HepG2 (cell line): ENCODE measurements around the gene CD180. TPM values are rescaled to one million over a fixed set of nuclear protein-coding genes. Genes with fewer than 3 reads are reported as not detected.

Experiments used
- ATAC-seq: fragments of 200-7000 bp; cut with Tn5 transposase; 3 replicates; pipeline ENCODE4 v1.9.1; 2020; ENCODE audit warnings: mild to moderate bottlenecking, moderate library complexity
- BruUV-seq: library from RNA; stranded (reverse); fragments of 400-500 nt; replicated peaks from 2 replicates; lab custom pipeline; 2021; lab: Mats Ljungman, UMichigan
- CTCF ChIA-PET: fragments of 300-600 bp; formaldehyde crosslinking; extraction: SDS; loops from one replicate; lab custom pipeline; 2021; ENCODE audit warnings: low total read pairs, inconsistent platforms, low intra/inter-chr PET ratio; lab: Yijun Ruan, JAX
- POLR2A ChIA-PET: fragments of 350-600 bp; sonication (Branson Sonifier 250); formaldehyde crosslinking; loops from one replicate; lab custom pipeline; 2020; ENCODE audit warnings: antibody characterized with exemption, inconsistent platforms; lab: Yijun Ruan, JAX
- DNase-seq: peaks from one replicate; pipeline ENCODE4 v3.0.0-alpha.2; 2015; ENCODE audit warnings: low spot score
- FAIRE-seq: peaks from 3 replicates; lab custom pipeline; 2011; peaks lifted over from hg19 to GRCh38; lab: Jason Lieb, UNC
- H2AFZ ChIP-seq: one replicate; pipeline ENCODE4 v1.6.1; 2011; ENCODE audit warnings: low read length, inconsistent platforms
- H3K27ac ChIP-seq: fragments of 300-600 bp; 3 replicates; pipeline ENCODE4 v1.8.0; 2011; ENCODE audit warnings: mixed run types, mild to moderate bottlenecking, mixed read lengths, low read length, inconsistent platforms; ENCODE audit not compliant: insufficient read depth; ENCODE audit errors: extremely low read length
- H3K27me3 ChIP-seq, 2 experiments: fragments of 200-600 bp in 1 of 2; 2 replicates in 1 of 2; 3 replicates in 1 of 2; pipeline versions ENCODE4 v1.6.0 to v1.8.0; 2011; ENCODE audit warnings: low read length in 2 of 2, mild to moderate bottlenecking in 2 of 2, moderate library complexity in 2 of 2, inconsistent platforms in 1 of 2; ENCODE audit not compliant: insufficient read depth in 2 of 2, control insufficient read depth in 1 of 2
- H3K36me3 ChIP-seq, 2 experiments: fragments of 200-600 bp in 1 of 2; replicated peaks in 1 of 2; 2 replicates in 1 of 2; 3 replicates in 1 of 2; pipeline versions ENCODE4 v1.5.1 to v1.8.0; 2011; ENCODE audit warnings: low read length in 2 of 2, inconsistent platforms in 1 of 2; ENCODE audit not compliant: insufficient read depth in 2 of 2, control insufficient read depth in 1 of 2
- H3K4me1 ChIP-seq: 2 replicates; pipeline ENCODE4 v1.5.1; 2012; ENCODE audit warnings: low read length, inconsistent platforms; ENCODE audit not compliant: insufficient read depth
- H3K4me2 ChIP-seq: 2 replicates; pipeline ENCODE4 v1.6.0; 2011; ENCODE audit warnings: low read depth, low read length, inconsistent platforms
- H3K4me3 ChIP-seq, 3 experiments: fragments of 200-600 bp in 1 of 3; sonication (generic), shearing (Covaris generic) in 1 of 3; replicated peaks in 1 of 3; 2 replicates each; pipeline ENCODE4 v1.5.1; 2011 to 2016; ENCODE audit warnings: low read length in 3 of 3, inconsistent platforms in 2 of 3, low read depth in 2 of 3, mild to moderate bottlenecking in 2 of 3, control low read depth in 1 of 3, mixed read lengths in 1 of 3; ENCODE audit not compliant: insufficient read depth in 1 of 3
- H3K79me2 ChIP-seq: one replicate; pipeline ENCODE4 v1.6.1; 2011; ENCODE audit warnings: low read length, inconsistent platforms; ENCODE audit not compliant: insufficient read depth
- H3K9ac ChIP-seq: 2 replicates; pipeline ENCODE4 v1.6.0; 2011; ENCODE audit warnings: mild to moderate bottlenecking, low read depth, low read length, inconsistent platforms; ENCODE audit not compliant: insufficient read depth
- H3K9me3 ChIP-seq: 2 replicates; pipeline ENCODE4 v1.5.1; 2012; ENCODE audit warnings: mild to moderate bottlenecking, low read length
- H4K20me1 ChIP-seq: 2 replicates; pipeline ENCODE4 v1.6.0; 2011; ENCODE audit warnings: inconsistent platforms, mild to moderate bottlenecking, low read length, moderate library complexity; ENCODE audit not compliant: insufficient read depth
- ERF ChIP-seq: IDR thresholded peaks from 2 replicates; pipeline ENCODE4 v1.6.1; 2018; ENCODE audit warnings: missing biosample characterization, missing genetic modification reagents
- GMEB2 ChIP-seq: IDR thresholded peaks from 2 replicates; pipeline ENCODE4 v1.6.1; 2016; ENCODE audit warnings: missing biosample characterization, missing genetic modification reagents, low read depth
- HNRNPUL1 ChIP-seq: fragments of 200-400 bp; formaldehyde crosslinking; IDR thresholded peaks from 2 replicates; pipeline ENCODE4 v1.6.1; 2017; ENCODE audit warnings: low read depth, mild to moderate bottlenecking, low read length, moderate library complexity
- ISL2 ChIP-seq: sonication (generic); formaldehyde crosslinking; IDR thresholded peaks from 2 replicates; pipeline ENCODE4 v1.5.0; 2020; ENCODE audit warnings: missing genetic modification reagents
- NR3C1 ChIP-seq: sonication (generic); formaldehyde crosslinking; IDR thresholded peaks from 2 replicates; pipeline ENCODE4 v1.4.0; 2020; ENCODE audit warnings: missing genetic modification reagents
- PATZ1 ChIP-seq: sonication (generic); formaldehyde crosslinking; IDR thresholded peaks from 2 replicates; pipeline ENCODE4 v1.4.0; 2020; ENCODE audit warnings: missing genetic modification reagents
- RBFOX2 ChIP-seq: fragments of 200-400 bp; formaldehyde crosslinking; IDR thresholded peaks from 2 replicates; pipeline ENCODE4 v1.6.1; 2017; ENCODE audit warnings: low read depth, mild to moderate bottlenecking, low read length
- SKI ChIP-seq: fragments of 450-650 bp; IDR thresholded peaks from one replicate; pipeline ENCODE4 v1.6.1; 2018; ENCODE audit warnings: mild to moderate bottlenecking; ENCODE audit not compliant: partially characterized antibody
- SMARCC2 ChIP-seq: fragments of 450-650 bp; IDR thresholded peaks from 2 replicates; pipeline ENCODE4 v1.6.1; 2017; ENCODE audit warnings: antibody characterized with exemption, mild to moderate bottlenecking
- THYN1 ChIP-seq: sonication (generic); formaldehyde crosslinking; IDR thresholded peaks from 2 replicates; pipeline ENCODE4 v1.8.1; 2023; ENCODE audit warnings: low read depth, mild to moderate bottlenecking, moderate library complexity, missing genetic modification reagents, borderline replicate concordance
- ZBTB8A ChIP-seq: sonication (generic); formaldehyde crosslinking; IDR thresholded peaks from 2 replicates; pipeline ENCODE4 v1.4.0; 2020; ENCODE audit warnings: mild to moderate bottlenecking, low read depth, missing genetic modification reagents, borderline replicate concordance
- ZEB1 ChIP-seq: IDR thresholded peaks from 2 replicates; pipeline ENCODE4 v1.6.1; 2012; ENCODE audit warnings: mild to moderate bottlenecking, low read depth, inconsistent platforms; ENCODE audit not compliant: insufficient replicate concordance
- ZFP91 ChIP-seq: sonication (generic); formaldehyde crosslinking; IDR thresholded peaks from 2 replicates; pipeline ENCODE4 v1.9.0; 2022; ENCODE audit warnings: missing genetic modification reagents, mild to moderate bottlenecking, borderline replicate concordance
- ZNF350 ChIP-seq: sonication (generic); formaldehyde crosslinking; IDR thresholded peaks from 2 replicates; pipeline ENCODE4 v1.4.0; 2020; ENCODE audit warnings: mild to moderate bottlenecking, low read depth, missing genetic modification reagents, borderline replicate concordance
- ZNF460 ChIP-seq: sonication (generic); formaldehyde crosslinking; IDR thresholded peaks from 2 replicates; pipeline ENCODE4 v1.5.1; 2020; ENCODE audit warnings: missing genetic modification reagents, mild to moderate bottlenecking, borderline replicate concordance
- in situ Hi-C: cut with HindIII; loops from 2 replicates; pipeline ENCODE4 v1.10.0; 2017; ENCODE audit warnings: low pct_unique_long_range_greater_than_20kb; ENCODE audit not compliant: extremely low pct_ligation_motif_present
- intact Hi-C: fragments of 100-400 bp; cut with micrococcal nuclease; formaldehyde crosslinking; loops from one replicate; pipeline ENCODE4 v1.10.0; 2022; ENCODE audit not compliant: unreplicated experiment
- polyA plus RNA-seq, 8 experiments: library from polyadenylated mRNA; depleted of rRNA in 3 of 8; stranded (reverse) in 7 of 8; unstranded in 1 of 8; fragments of >200 nt; fragmentation: Illumina TruSeq in 4 of 8; extraction: Trizol in 4 of 8; gene quantifications; 2 replicates each; pipeline versions ENCODE4 v1.2.1 to v1.2.3, GENCODE V29; 2011 to 2016; ENCODE audit warnings: low read depth in 4 of 8, missing spikeins in 1 of 8, mixed read lengths in 1 of 8; ENCODE audit not compliant: insufficient read depth in 1 of 8
- total RNA-seq, 5 experiments: library from RNA; depleted of rRNA; stranded (reverse); fragments of >200 nt; fragmentation: Illumina TruSeq; extraction: Trizol; gene quantifications; 2 replicates each; pipeline ENCODE4 v1.2.3, GENCODE V29; 2016; ENCODE audit warnings: low read depth in 1 of 5

The CD180 gene
- total and polyA plus RNA-seq, 2 of the 13 experiments (the other 11 are each of a cell fraction or from before 2014, with no cell fraction given), result not detected

- Histone ChIP-seq H3K4me3 (no peak overlapping the region), H3K27ac (no peak overlapping the region), H3K27me3 (no peaks in the 10 kb centered on the region), H3K36me3 (no peaks in the 10 kb centered on the region), H3K4me2 (no peak overlapping the region), H4K20me1 (no peaks in the 10 kb centered on the region), H3K9ac (no peak overlapping the region), H3K79me2 (no peaks in the 10 kb centered on the region), H3K9me3 (no peaks in the 10 kb centered on the region; the same call in 1 of the 2 replicates), H2AFZ (no peak overlapping the region), H3K4me1 (no peaks in the 10 kb centered on the region)
- intact Hi-C loops (loop anchor here (5.0 kb wide), 1 partner anchor 883 kb away; no protein-coding TSS in a partner anchor), in situ Hi-C loops (loop anchor here (10.0 kb wide), 1 partner anchor 215 kb away; no protein-coding TSS in a partner anchor)
- ChIA-PET CTCF (no interaction called here), POLR2A (no interaction called here)
- no peak for DNase-seq
- ATAC-seq, result no peak
- TF ChIP-seq THYN1 (CRISPR knock-in tag) (no peak), ISL2 (CRISPR knock-in tag) (no peak), GMEB2 (CRISPR knock-in tag) (no peak), ZNF350 (CRISPR knock-in tag) (no peak), SKI (no peak), RBFOX2 (no peak), ERF (CRISPR knock-in tag) (no peak), ZFP91 (no peak), ZEB1 (no peak), ZNF460 (CRISPR knock-in tag) (no peak), NR3C1 (CRISPR knock-in tag) (no peak), ZBTB8A (CRISPR knock-in tag) (no peak), SMARCC2 (no peak), HNRNPUL1 (no peak), PATZ1 (CRISPR knock-in tag) (no peak)
- BruUV-seq, result no TSS peak
- no peak for FAIRE-seq
Observed at GRCh38 chr5:67199859-67200258, 3.3 kb upstream of the CD180 start.
